Fibroblast of skin of right quadriceps (primary cell): ENCODE measurements around the gene CLEC9A.
A peak's percentile ranks its signal among the peaks of the same experiment; 100 is the strongest.
"Not testable (repeated sequence)": the region's sequence is repeated elsewhere in the genome, so short reads cannot be mapped to it uniquely, and the experiment has no call there.

Source experiments
- DNase-seq: peaks from one replicate; pipeline ENCODE4 v3.0.0-alpha.2; 2013

Gene CLEC9A

DNA sequence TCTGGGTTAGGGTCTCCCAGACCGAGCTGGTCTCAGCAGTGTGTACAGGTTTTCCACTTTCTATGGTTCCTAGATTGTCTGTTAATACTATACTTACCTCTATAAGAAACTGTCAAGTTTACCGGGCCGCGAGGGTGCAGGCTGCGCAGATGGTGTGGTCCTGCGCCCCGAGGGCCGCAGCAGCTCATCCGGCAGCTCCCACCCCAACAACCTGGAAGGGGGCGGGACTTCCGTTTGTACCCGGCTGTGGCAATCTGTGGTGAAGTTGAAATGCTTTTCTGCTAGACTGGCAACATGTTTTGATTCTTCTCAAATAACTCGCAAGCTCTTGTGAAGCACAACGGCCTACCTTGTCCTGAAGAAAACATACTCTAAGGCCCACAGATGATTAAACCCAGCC lies at the start of gene CLEC9A:
Gene CLEC9A (plus strand): TSS at position 237 of the 400 bp plus-strand sequence. CDS start 22,006 bp downstream, outside the sequence.
- DNase-seq: no peak

DNA sequence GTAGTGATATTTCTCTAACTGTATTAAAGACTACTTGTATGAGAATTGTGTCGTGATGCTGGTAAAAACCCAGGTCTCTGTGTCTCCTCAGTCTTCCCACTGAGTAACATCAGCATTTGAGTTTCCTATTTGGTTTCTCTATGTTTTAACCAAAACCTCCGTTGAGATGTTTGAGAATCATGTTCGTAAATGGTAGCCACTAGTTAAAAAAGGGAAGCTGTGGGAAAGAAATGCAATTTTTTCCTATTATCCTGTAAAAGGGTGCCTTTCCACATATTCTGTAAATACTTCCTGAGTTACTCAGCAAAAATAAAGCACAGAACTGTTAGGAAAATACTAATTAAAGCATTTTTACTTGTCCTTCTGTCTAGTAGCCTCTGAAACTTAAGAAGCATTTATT lies 38.6 kb upstream of the CLEC9A start:
- no peak for DNase-seq

DNA sequence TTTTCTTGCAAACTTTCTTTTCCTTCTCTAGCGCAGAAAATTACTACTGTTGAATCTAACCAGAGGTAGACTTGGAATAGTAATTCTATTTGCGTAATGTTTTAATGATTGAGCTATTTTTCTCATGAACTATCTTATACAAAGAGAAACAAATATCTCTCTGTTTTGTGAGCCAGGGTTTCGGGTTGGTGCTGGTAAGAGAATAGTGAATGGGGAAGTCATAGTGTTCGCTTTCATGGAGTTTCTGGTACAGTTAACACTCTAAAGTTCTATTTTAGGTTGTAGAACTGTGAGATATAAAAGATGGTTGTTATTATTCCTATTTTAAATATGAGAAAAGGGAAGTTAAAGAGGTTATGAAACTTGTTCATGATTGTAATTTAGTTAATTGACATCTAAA lies 38.2 kb upstream of the CLEC9A start:
- no peak for DNase-seq

DNA sequence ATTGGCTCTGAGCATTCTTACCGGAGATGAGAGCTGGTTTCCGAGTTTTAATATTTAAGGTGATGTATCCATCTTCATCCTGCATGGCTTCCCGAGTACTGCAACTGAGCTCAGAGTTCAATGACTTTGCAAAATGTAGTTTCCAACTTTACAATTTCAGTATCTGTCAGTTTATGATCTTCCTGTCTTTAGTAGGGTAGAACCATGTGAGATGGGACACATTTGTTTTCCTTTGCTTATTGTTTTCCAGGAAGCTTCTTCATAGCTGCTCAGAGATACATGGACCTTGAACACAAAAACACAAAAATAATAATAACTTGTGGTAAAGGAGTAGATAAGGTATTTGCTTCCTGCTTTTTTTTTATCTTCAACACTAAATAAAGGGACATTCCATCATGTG lies 31.5 kb upstream of the CLEC9A start, which contains the start of gene CLEC1B:
Gene CLEC1B (minus strand): TSS at position 106 of the 400 bp plus-strand sequence. CDS start 21 bp downstream, at position 85.
- no peak for DNase-seq

DNA sequence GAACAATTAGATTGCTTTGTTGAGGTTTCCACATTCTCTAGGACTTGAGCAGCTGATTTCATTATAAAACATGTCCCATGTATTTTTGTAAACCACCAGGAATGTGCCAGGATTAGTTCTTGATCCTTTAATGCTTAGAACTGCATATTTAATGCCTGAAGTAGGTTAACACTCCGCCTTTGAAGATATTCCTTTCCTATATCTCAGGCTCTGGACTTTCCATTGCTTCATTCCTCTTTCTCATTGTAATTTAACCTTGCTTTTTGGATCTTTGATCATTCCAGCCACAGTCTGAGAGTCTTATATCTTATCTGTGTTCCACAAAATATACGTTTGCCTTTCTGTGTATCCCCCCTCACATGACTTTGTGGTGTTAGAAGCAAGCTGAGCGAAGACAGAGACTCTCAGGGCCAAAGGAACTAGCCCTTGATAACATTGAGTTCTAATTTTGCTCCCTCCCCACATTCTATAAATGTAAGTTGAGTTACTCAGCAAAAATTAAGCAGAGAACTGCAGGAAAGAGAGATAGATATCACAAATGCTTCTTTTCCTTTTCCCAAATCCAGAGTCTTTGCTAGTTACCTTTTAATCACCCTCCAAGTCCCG lies 29.2 kb upstream of the CLEC9A start:
- DNase-seq: peak; percentile 8

DNA sequence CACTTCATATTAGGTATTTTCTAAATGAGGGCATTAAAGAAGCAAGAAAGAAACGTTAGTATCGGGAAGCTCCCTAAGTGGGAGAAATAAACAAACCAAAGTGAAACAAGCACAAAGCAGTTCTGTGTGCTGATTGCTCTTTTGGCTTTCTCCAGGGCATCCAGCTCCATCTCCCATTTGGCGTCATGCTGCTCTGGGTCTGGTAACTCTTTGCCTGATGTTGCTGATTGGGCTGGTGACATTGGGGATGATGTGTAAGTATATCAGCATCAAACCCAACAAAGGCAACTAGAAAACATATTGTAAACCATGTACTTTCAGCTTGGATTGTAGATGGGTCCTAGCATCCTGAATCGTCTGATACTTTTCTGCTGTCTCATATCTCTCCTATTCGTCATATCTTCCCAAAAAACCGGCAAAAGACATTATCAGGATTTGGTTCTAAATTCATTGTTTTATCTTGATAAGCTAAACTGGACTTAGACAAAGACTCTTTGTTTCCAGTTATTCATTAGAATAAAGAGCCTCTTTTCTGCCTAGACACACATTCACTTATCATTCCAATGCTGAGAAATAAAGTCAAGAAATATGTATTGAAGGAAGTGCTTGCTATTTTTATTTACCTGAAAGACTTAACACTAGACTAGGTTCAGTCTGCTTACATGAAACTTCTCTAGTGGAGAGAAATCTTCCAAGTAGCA lies 17.7 kb upstream of the CLEC9A start:
- DNase-seq: no peak

DNA sequence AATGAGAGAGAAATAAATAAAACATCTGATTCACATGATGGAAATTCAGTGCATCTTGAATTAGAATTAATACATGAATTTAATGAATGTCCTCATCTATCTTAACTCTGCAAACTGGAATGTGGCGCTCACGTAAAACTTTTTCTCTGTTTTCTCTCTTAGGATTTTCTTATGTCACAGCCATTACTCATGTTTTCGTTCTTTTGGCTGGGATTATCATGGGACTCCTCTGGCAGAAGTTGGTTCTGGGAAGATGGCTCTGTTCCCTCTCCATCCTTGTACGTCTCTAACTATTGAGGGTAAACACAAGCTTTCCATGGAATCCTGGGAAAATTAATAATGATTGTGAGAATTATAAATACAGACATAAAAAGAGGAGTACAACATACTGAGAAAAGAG lies 15.0 kb upstream of the CLEC9A start:
- no peak for DNase-seq

DNA sequence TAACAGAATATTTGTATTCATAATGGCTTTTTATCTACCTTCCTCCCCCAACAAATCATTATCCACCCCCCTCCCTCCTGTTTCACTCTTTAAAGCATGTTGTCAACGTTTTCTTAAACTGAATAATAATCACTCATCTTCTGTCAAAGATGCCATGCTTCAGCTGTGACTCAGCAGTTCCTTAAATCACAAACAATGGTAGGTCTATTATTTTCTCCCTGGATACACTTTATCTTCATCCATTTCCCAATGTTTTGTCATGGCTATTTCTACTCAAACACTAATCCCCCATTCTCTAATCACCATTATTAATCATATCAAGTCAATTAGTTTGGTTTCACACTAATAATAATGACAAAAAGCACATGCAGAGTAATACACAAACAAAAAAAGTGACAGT lies 13.6 kb upstream of the CLEC9A start:
- DNase-seq: peak; percentile 14

DNA sequence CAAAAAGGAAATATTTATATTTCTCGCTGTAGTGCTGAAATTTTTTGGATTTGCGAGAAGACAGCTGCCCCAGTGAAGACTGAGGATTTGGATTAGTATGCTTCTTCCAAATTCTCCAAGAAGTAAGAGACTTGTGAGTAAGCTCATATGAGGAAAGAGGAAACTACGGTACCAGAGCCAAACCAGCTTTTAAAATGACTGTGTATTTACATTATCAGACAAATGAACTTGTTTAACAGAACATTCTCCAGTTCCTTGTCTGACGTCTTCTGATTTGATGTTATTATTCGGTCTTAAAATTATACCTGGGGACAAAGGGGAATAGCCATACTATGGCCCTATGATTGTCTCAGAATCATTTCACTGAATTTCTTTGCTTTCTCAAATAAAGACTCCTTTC lies 12.1 kb upstream of the CLEC9A start:
- no peak for DNase-seq

DNA sequence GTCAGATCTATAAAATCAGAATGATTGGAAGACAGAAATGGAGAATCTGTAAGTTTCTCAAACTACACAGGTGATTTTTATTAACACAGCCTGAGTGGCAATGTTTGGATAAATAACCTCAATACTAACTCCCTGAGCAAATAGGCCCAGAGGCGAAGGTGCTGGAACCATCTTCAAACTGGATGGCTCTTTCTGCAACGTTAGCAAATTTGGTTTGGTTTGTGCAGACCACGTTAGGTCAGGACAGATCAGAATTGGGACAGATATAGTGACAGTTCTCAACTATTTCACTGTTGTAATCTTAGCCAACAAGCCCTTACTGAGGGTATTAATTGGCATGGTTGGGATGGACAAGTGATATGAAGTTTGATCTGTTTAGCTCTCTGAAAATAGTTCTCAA lies 9.1 kb upstream of the CLEC9A start:
- DNase-seq: no peak

DNA sequence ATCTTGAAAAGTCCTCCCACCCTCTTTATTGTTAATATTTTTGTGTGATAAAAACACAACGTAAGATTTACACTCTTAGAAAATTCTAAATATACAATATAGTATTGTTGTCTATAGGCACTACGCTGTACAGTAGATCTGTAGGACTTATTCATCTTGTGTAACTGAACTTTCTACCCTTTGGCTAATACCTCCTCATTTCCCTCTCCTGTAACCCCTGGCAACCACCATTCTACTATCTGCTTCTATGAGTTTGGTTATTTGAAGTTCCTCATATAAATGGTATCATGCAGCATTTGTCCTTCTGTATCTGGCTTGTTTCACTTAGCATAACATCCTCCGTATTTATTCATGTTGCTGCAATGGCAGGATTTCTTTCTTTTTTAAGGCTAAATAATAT lies 5.2 kb upstream of the CLEC9A start:
- DNase-seq: no peak

DNA sequence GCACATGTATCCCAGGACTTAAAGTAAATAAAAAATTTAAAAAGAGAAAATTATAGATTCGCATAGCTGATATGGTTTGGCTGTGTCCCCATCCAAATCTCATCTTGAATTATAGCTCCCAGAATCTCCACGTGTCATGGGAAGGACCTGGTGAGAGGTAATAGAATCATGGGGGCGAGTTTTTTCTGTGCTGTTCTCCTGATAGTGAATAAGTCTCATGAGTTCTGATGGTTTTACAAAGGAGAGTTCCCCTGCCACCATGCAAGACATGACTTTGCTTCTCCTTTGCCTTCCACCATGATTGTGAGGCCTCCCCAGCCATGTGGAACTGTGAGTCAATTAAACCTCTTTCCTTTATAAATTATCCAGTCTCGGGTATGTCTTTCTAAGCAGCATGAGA lies 3.8 kb upstream of the CLEC9A start:
- not testable (repeated sequence) for DNase-seq

DNA sequence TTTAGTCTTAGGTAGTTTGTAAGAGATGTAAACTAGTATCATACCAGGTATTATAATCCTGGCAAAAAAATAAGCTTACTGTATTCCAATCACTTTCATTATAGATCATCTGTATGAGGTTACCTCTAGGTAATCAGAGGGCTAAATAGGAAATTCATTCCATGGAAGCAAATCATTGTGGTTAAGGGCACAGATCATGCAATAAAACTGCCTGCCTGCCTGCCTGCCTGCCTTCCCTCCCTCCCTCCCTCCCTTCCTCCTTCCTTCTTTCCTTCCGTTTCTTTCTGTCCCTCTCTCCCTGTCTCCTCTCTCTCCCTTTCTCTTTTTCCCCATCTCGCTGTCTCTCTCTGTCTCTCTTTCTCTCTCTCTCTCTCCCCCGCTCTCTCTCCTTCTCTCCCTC lies 3.2 kb upstream of the CLEC9A start:
- peak; percentile 18 for DNase-seq

DNA sequence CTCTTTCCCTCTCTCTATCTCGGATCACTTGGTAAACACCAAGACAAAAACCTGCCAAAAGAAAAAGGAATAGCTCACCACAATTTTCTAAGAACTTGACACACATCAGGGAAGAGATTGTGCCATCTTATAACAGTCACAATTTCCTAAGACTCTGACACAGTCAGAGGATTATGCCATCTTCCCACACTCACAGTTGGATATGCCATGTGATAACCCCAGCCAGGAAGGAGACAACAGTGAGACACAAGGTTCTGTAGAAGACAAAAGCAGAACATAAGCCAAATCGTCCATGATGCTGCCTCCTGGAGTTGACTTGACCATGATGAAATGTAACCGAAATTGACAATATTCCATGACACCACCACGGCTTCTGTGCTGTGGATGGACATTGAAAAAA lies 2.8 kb upstream of the CLEC9A start:
- DNase-seq: peak; percentile 36

DNA sequence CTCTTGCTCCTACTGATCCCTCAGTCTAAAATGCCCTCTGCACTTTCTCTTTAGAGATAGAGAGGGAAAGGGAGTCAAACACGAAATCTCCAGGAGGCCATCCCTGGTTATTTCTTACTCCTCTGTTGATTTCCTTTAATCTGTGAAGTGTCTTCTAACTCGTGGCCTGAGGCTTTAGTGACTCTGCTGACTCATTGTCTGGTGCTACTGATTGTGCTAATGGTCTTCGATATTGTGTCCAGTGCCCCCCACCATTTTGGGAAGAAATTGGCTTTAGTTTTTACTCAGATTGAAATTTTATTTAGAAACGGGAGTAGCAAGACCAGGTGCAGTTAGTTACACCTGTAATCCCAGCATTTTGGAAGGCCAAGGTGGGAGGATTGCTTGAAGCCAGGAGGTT lies 839 bp downstream of the CLEC9A start:
- DNase-seq: no peak

DNA sequence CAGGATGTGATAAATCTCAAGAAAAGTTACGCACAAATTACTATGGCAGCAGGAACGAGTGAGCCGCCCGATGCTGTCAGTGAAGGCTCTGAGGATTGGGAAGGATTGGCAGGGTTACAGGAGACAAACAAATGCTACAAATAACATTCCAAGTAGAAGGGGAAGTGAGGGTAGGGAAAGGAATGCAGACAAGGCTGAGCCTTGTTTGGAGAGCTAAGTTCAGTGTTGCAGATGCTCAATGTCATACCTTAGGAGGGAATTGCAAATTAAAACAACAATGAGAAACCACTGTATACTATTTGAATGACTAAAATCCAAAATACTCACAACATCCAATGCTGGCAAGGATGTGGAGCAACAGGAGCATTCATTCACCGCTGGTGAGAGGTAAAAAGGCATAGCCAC lies 1.3 kb downstream of the CLEC9A start:
- DNase-seq: peak; percentile 92

DNA sequence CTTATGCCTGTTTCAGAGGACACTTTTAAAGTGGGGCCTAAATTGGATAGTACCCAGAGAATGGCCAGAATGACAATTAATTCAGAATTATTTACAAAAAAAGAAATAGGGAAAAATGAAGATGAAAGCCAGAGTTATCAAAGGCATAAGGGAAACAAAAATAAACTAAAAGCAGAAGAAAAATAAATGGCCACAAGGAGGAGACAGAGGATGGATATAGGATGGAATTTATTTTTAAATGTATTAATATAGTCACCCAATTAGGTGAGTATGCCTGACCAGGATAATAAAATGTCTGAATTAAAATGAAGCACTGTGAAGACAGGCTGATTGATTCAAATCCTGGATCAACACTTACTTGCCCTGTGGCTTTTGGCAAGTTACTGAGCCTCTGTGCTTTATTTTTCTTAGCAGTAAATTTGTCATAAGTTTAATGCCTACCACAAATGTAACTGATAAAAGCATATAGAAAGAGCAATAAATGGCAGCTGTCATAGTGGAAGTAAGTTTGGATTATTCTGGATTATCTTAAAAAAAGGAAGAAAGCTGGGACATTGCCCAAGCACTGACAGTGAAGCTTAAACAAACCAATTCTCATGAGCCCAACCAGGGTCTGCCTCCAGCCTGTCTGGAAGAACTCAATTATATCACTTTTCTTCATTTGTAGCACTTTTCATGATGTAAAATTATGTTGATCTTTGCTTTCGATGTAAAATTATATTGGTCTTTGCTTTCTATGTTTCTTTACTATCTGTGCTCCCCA lies 3.5 kb downstream of the CLEC9A start:
- DNase-seq: peak; percentile 39

DNA sequence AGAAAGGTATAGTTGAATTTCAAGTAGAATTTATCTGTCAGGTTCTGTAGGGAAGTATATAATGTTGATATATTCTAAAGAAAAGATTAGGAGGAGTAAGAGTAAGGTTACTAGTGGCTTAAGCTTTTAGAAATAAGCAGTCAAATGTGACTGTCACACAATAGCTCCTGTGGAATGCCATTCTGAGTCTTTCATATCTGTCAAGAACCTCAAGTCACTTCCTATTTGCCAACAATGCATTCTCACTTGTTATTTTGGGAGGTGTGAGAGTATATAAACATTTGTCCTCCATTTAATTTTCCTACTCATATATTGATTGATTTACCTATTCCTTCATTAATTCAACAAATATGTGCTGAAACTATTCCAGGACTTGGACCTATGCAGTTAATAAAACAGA lies 11.7 kb downstream of the CLEC9A start:
- no peak for DNase-seq

DNA sequence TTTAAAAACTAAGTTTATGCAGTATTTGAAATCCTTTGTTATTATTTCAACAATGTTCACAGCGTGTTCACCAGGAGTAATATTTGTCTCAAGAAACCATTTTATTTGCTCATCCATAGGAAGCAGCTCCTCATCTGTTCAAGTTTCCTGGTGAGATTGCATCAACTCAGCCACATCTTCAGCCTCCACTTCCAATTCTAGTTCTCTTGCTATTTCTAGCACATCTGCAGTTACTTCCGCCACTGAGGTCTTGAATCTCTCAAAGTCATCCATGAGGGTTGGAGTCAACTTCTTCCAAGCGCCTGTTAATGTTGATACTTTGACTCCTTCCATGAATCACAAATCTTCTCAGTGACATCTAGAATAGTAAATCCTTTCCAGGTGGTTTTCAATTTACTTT lies 18.0 kb downstream of the CLEC9A start:
- DNase-seq: no peak

DNA sequence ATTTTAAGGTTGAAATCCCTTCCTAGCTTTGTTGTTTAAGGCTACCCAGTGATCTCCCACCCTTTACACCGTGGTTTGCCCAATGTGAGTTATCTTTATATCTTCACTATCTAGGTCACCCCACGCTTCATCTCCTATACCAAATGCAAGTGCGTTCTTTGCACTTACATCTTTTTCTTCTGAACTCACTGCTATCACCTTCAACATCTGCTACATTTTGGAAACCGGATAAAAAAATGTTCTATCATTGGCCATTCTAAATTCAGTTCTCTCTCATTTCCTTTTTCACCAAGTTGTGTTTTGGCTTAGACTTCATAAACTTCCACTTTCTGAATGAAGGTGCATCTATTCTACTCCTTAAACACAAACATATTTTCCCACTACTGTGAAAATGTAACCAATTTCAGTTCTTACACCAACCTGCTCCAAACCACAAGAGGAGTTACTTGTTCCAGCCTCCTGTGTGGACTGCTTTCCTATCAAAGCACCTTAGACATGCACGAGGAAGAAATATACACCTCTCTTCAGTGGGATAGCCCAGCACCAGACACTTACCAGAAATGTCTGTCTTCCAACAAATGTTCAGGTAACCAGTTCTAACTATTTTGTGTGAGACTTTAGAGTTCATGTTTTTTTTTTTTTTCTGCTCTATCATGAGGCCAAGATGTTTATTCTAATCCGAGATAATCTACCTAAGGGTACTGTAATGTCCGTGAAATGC lies 21.9 kb downstream of the CLEC9A start:
- DNase-seq: no peak

DNA sequence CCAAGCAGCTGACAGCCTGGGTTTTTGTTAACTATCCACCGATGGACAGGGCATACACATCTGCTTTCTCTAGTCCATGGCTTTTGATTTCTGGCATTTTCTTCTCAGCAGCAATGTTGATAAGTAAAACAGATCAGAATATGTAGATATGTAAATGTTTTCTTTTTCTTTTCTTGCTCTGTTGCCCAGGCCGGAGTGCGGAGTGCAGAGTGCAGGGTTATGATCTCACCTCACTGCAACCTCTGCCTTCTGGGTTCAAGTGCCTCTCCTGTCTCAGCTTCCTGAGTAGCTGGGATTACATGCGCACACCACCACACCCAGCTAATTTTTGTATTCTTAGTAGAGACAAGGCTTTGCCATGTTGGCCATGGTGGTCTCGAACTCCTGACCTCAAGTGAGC lies 27.9 kb downstream of the CLEC9A start:
- no peak for DNase-seq

DNA sequence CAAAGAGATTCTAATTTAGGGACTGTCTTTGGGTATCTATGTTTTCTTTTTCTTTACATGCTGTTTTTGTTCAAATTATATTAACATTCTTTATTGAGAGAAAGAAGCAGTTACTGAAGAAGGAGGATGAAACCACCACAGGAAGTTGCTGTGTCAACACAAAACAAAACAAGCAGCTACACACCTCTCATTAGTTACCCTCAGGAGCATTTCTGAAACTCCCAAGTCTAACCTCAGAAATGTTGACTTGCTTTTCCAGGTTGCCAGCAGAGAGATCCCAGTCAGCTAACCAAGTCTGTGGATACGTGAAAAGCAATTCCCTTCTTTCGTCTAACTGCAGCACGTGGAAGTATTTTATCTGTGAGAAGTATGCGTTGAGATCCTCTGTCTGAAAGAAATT lies 34.8 kb downstream of the CLEC9A start:
- no peak for DNase-seq

DNA sequence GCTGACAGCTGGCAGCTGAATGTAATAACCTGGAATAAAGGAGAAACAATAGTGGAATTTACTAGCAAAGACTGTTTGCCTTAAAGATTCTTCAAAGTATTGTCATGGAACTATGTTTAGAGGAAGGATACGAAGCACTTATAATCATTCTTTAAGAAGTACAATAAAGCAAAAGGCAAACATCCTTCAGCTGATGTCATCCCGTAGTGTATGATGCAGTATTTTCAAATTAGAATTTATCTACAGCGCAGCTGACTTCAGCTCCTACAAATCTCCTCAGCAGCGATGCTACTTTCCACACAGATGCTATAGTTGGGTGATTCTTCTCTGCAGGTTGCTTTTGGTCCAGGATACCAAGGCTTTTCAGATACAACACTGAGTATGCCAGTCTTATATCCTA lies 36.8 kb downstream of the CLEC9A start:
- DNase-seq: no peak
